GM11168 (cell line): ENCODE data around the gene MECR.

ENCODE experiments used
- in situ Hi-C: fragments of 300-500 bp; cut with MboI; formaldehyde crosslinking; loops from one replicate; pipeline ENCODE4 v1.12.0; 2022; ENCODE audit warnings: low sequenced_read_pairs; ENCODE audit not compliant: unreplicated experiment

MECR gene

GRCh38 chr1:29230553-29231378 lies at the start of gene MECR:
Gene MECR, minus strand, starts transcription at chr1:29230934. Its CDS starts 28 bp downstream, at chr1:29230906.
- in situ Hi-C loops = no loop called here

DNA sequence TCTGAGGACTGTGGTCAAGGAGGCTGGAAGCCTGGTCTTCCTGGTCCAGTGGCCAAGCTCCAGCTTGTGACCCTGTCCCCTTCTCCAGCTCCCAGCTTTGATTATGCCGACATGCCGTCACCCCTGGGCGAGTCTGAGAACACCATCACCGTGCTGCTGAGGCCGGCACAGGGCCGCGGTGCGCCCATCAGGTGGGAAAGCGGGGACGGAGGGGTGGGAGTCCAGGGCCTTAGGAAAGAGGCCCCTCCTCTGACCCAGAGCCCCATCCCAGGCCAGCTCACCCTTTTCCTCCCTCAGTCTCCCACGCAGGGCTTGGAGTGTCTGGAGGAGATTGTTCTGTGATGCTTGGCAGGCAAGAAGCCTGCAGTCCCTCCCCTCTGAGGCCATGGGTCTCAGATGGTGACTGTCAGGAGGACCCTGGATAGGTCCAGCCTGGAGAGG lies 49.2 kb upstream of the MECR start:
- in situ Hi-C loops = no loop called here

DNA sequence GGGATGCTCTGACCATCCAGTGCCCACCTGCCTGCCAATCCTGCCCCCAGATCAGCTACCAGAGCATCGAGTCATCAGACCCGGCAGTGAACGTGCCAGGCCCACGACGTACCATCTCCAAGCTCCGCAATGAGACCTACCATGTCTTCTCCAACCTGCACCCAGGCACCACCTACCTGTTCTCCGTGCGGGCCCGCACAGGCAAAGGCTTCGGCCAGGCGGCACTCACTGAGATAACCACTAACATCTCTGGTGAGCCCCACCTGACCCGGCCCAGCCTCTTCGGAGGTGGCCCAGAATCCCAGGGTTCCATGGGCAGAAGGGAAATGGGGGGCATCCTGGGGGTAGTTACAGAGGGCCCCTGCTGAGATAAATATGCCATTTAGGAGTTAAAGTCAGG lies 48.7 kb upstream of the MECR start:
- in situ Hi-C loops = no loop called here

GRCh38 chr1:29278124-29278523 lies 47.4 kb upstream of the MECR start:
- in situ Hi-C loops = no loop called here

DNA sequence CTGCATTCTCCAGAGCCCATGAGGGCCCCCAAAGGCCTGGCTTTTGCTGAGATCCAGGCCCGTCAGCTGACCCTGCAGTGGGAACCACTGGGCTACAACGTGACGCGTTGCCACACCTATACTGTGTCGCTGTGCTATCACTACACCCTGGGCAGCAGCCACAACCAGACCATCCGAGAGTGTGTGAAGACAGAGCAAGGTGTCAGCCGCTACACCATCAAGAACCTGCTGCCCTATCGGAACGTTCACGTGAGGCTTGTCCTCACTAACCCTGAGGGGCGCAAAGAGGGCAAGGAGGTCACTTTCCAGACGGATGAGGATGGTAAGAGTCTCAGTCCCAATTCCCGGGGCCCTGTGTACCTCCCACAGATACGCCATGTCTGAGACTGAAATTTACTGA lies 44.7 kb upstream of the MECR start:
- in situ Hi-C loops = no loop called here

GRCh38 chr1:29272147-29272907 lies 41.6 kb upstream of the MECR start:
- in situ Hi-C loops = no loop called here

- in situ Hi-C loops = no loop called here
Measured at GRCh38 chr1:29271724-29272123, 41.0 kb upstream of the MECR start.

DNA sequence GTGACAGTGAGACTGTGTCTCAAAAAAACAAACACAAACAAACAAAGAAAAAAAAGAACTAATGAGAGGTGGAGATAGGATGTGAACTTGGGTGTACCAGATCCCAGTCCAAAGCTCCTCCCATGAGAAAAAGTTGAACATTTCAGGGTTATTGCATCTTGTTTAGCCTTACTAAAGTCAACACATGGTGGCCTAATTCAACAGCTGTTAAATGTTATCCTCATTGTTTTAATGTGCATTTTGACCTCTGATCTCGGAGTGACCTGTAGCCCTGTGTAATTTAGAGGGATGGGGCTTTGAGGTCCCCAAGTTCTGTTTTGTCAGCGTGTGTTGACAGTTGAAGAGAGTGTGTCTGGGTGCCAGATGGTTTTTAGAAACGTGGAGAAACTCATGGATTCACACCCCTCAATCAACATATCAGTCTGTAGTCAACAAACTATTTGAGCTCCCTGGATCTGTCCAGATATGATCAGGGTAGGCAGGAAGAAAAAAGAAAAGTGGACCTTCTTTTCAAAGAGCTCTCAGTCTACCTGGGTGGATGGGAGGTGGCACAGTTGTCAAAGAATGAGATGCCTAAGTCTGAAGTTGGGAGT lies 40.3 kb upstream of the MECR start:
- in situ Hi-C loops = no loop called here

- in situ Hi-C loops = no loop called here
Measured at GRCh38 chr1:29269382-29269781, 38.6 kb upstream of the MECR start.

DNA sequence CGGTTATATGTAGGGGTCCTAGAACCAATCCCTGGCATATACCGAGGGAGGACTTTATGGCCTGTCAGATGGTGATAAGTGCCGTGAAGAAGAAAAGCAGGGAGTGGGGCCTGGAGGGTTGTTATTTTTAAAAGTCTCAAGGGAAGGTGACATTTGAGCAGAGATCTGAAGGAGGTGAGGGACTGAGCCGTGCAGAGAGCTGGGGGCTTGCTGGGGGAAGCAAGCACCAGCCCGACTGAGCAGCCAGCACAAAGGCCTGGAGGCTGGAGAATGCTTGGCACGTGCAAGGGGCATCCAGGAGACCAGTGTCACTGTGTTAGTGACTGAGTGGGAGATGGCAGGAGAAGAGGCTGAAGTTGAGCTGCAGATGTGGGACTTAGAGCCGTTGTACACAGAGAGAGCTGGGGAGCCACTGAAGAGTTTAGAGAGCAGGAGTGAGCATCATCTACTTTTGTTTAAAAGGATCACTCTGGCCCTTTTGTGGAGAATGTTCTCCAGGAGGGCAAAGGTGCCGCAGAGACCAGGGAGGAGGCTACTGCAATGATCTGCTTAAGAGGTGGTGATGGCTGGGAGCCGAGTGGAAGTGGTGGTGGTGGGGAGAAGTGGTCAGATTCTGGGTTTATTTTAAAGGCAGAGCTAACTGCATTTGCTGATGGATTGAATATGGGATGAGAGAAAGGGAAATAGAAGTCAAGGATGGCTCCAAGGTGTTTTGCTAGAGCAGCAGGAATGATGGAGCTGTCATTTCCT lies 36.8 kb upstream of the MECR start:
- in situ Hi-C loops = no loop called here

DNA sequence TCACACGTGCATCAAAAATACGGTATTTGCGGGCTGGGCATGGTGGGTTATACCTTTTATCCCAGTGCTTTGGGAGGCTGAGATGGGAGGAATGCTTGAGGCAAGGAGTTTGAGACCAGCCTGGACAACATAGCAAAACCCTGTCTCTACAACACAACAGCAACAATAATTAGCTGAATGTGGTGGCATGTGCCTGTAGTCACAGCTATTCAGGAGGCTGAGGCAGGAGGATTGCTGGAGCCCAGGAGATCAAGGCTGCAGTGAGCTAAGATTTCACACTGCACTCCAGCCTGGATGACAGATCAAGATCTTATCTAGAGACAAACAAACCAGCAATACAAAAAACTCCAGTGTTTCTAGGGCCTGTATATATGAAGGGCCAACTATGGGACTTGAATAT lies 36.2 kb upstream of the MECR start:
- in situ Hi-C loops = no loop called here

GRCh38 chr1:29264773-29265389 lies 34.1 kb upstream of the MECR start:
- in situ Hi-C loops = no loop called here

DNA sequence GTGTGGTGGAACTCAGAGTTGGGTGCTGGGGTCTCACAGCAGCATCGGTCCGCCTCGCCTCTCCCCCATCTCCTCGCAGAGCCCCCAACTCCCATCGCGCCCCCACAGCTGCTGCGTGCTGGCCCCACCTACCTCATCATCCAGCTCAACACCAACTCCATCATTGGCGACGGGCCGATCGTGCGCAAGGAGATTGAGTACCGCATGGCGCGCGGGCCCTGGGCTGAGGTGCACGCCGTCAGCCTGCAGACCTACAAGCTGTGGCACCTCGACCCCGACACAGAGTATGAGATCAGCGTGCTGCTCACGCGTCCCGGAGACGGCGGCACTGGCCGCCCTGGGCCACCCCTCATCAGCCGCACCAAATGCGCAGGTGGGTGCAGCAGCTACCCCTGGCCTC lies 29.8 kb upstream of the MECR start:
- in situ Hi-C loops = no loop called here

DNA sequence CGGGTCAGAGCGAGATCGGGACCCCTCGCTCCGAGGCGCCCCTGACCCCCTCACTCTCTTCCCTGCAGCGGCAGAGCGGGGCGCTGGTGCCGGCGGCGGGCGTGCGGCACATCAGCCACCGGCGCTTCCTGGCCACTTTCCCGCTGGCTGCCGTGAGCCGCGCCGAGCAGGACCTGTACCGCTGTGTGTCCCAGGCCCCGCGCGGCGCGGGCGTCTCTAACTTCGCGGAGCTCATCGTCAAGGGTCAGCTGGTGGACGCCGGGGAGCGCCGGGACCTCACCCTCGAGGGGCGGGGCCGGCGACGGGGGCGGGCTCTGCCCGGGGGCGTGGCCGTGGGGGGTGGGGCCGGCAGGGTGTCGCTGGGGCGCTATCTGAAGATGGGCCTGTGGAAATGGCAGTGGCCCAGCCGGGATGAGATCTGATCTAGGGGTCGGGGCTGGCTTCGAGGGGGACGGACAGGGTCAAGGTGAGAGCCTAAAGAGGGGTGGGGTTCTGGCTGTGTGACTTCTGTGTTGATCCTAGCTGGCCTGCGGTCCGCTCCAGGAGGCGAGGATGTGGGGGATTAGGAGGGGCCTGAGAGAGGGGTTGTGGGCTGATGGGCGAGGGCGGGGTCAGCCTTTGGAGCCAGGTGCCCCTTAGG lies 29.2 kb upstream of the MECR start:
- in situ Hi-C loops = no loop called here

DNA sequence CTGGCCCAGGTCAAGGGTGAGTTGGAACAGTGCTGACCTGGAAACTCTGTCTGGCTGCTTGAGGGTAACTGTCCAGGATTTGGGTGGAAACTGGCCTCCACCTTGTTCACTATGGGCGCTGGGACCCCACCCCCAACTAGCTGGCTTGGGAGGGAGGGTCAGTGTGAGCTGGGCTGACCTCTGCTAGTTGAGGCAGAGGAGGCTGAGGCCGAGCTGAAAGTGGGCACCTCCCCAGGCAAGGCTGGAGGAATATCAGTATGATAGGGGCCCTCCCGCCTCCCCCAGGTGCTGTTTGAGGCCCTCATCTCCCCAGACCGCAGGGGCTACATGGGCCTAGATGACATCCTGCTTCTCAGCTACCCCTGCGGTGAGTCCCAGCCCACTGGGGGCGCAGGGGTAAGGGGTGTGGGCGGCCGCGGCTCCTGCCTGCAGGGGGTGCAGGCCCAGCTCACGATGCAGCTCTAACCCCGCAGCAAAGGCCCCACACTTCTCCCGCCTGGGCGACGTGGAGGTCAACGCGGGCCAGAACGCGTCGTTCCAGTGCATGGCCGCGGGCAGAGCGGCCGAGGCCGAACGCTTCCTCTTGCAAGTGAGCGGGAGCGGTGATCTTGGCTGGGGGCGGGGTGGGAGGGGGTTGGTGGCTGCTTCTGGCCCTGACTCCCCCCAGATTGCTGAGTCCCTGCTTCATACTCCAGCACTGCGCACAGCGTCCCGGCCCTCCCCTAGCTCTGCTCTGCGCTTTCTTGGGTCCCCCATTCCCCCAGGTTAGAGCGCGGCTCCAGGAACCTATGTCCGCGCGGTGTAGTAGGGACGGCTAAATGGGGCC lies 28.5 kb upstream of the MECR start:
- in situ Hi-C loops = no loop called here

DNA sequence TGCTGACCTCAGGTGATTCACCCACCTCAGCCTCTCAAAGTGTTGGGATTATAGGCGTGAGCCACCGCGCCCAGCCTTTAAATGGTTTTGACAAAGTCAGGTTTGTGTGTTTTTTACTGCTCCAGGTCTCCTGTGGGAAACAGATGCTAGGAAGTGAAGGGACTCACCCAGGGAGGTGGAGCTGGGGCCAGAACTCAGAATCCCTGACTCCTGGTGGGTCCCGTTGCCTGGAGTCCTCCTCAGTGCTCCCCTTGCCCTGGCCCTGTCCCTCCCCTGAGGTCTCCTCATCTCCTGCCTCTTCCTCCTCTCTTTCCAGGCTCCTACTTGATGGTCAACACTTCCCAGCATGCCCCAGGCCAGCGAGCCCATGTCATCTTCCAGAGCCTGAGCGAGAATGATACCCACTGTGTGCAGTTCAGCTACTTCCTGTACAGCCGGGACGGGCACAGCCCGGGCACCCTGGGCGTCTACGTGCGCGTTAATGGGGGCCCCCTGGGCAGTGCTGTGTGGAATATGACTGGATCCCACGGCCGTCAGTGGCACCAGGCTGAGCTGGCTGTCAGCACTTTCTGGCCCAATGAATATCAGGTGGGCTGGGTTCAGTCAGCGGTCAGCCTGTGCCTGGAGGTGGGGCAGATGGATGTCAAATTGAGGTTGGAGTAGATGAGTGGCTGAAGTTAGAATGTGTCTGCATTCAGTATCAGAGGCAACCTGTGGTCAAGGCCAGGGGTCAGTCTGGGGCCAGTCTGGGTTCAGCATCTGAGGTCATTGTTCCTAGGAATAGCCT lies 27.6 kb upstream of the MECR start:
- in situ Hi-C loops = no loop called here

DNA sequence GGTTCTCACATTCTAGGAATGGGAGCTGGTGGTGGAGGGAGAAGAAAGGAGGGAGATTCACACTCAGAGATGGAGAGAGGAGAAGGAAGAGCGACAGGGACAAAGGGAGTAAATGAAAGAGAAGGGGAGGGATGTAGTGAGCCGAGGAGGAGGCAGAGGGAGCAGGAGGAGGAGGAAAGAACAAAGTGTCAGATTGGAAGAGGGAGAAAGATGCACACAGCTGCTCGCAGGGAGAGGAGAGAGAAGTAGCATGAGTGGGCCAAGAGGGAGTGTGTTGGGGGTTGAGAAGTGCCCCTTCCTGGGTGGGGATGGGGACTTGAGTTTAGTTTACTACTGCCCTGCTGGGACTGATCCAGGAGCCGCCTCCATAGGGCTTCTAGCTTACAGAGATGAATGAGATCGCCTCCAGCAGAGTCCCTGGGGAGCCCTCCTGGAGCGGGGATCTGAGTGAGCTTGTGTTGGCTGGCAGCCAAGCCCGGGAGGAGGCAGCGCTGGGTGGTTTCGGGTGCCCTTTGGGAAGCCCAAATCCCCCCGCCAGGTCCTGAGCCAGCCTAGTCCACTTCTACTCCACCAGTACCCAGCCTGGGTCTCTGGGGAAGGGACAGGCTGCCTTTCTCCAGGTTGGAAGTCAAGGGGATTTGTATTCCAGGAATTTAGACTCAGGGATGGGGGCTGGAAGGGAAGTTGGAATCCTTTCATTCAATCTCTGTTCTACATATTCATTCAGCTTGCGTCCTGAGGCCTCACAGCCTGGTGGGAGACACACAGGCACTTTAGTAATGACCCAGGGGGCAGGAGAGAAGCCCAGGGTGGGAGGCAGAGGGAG lies 26.5 kb upstream of the MECR start:
- in situ Hi-C loops = no loop called here
